Stimulated activated memory B cell treated with anti-CD40 and anti-IgM and Interleukin-4, amounts not matched to agents 10 μg/mL and 1 μg/mL and 100 μg/mL, for 72 hours (primary cell): ENCODE results near the gene ATL3.
A peak's percentile ranks its signal among the peaks of the same experiment; 100 is the strongest.
"Not testable (repeated sequence)": the region's sequence is repeated elsewhere in the genome, so short reads cannot be mapped to it uniquely, and the experiment has no call there.

Experiments
- ATAC-seq: fragments of 150-1000 bp; cut with Tn5 transposase; 2 replicates; pipeline ENCODE4 v1.10.0; 2021
- H3K27ac Mint-ChIP-seq: one replicate; pipeline ENCODE4 v1.8.0; 2022; ENCODE audit warnings: mild to moderate bottlenecking, mixed read lengths
- H3K27me3 Mint-ChIP-seq: one replicate; pipeline ENCODE4 v1.8.0; 2022; ENCODE audit warnings: mixed read lengths
- H3K36me3 Mint-ChIP-seq: one replicate; pipeline ENCODE4 v1.8.0; 2022; ENCODE audit warnings: mixed read lengths
- H3K4me1 Mint-ChIP-seq: one replicate; pipeline ENCODE4 v1.8.0; 2022; ENCODE audit warnings: mixed read lengths
- H3K4me3 Mint-ChIP-seq: one replicate; pipeline ENCODE4 v1.8.0; 2022; ENCODE audit warnings: mild to moderate bottlenecking, moderate library complexity, mixed read lengths
- H3K9me3 Mint-ChIP-seq: one replicate; pipeline ENCODE4 v1.8.0; 2022; ENCODE audit warnings: mixed read lengths

The ATL3 gene

DNA sequence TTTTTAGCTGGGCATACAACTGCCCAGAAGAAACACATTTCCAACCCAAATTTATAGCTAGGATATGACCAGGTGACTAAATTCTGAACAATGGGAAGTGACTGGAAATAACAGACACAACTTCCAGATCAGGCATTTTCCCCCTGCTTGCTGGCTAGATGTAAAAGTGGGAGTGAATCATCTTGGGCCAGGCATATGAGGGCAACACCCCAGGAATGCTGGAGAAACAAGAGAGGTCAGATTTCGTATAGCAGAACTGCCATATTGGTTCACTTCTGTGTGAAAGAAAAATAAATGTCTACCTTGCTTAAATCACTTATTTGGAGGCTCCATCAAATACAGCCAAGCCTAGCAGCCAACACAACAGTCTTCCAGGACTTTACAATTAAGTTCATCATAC lies 7.4 kb downstream of the ATL3 start:
- ATAC-seq: no peak
- Mint-ChIP-seq H3K27ac (no peak overlapping the region), H3K4me1 (peaks cover 25% of the 10 kb centered on the region), H3K27me3 (no peaks in the 10 kb centered on the region), H3K36me3 (no peaks in the 10 kb centered on the region), H3K9me3 (no peaks in the 10 kb centered on the region), H3K4me3 (no peak overlapping the region)

DNA sequence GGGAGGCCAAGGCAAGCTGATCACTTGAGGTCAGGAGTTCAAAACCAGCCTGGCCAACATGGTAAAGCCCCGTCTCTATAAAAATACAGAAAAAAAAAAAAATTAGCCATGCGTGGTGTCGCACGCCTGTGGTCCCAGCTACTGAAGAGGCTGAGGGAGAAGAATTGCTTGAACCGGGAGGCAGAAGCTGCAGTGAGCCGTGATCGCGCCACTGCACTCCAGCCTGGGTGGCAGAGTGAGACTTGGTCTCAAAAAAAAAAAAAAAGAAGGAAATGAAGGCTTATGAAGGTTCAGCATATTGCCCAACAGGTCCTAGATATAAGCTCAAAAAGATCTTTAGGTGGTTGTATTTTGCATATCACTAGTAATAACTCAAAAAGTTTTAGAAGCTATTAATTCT lies 10.2 kb downstream of the ATL3 start:
- H3K4me3 Mint-ChIP-seq: no peak overlapping the region
- H3K27me3 Mint-ChIP-seq: no peaks in the 10 kb centered on the region
- no peak overlapping the region for H3K27ac Mint-ChIP-seq
- H3K4me1 Mint-ChIP-seq: peaks cover 13% of the 10 kb centered on the region
- H3K36me3 Mint-ChIP-seq: peaks cover 7% of the 10 kb centered on the region
- H3K9me3 Mint-ChIP-seq: no peaks in the 10 kb centered on the region
- no peak for ATAC-seq

GRCh38 chr11:63652671-63653070 lies 18.5 kb downstream of the ATL3 start:
- Mint-ChIP-seq H3K36me3 (peaks cover 51% of the 10 kb centered on the region), H3K27me3 (no peaks in the 10 kb centered on the region), H3K4me3 (no peak overlapping the region), H3K27ac (no peak overlapping the region), H3K9me3 (no peaks in the 10 kb centered on the region), H3K4me1 (no peaks in the 10 kb centered on the region)
- ATAC-seq: no peak

DNA sequence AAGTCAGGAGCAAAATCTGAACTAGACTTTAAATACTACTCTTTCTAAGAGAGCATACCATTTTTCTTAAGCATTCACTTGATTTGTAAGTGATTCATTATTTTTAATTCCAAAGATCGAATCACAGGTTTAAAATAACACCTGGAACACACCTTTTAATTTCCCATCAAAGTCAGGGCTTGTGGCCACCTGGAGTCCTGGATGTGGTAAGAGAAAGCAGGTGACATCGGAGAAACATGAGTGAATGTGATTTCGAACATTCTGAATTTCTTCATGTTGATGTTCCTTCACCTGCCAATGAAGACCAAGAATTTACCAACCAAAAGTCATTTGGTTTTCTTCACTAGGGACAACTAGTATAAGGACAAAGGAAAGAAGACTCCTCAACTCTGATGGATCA lies 28.0 kb downstream of the ATL3 start:
- no peak for ATAC-seq
- Mint-ChIP-seq H3K4me3 (no peak overlapping the region), H3K27me3 (no peaks in the 10 kb centered on the region), H3K4me1 (no peaks in the 10 kb centered on the region), H3K36me3 (peaks cover 64% of the 10 kb centered on the region), H3K27ac (no peak overlapping the region), H3K9me3 (no peaks in the 10 kb centered on the region)

GRCh38 chr11:63641727-63642126 lies 29.4 kb downstream of the ATL3 start:
- H3K4me3 Mint-ChIP-seq: no peak overlapping the region
- H3K9me3 Mint-ChIP-seq: no peaks in the 10 kb centered on the region
- no peaks in the 10 kb centered on the region for H3K27me3 Mint-ChIP-seq
- H3K4me1 Mint-ChIP-seq: no peaks in the 10 kb centered on the region
- H3K27ac Mint-ChIP-seq: no peak overlapping the region
- peaks cover 52% of the 10 kb centered on the region for H3K36me3 Mint-ChIP-seq
- ATAC-seq: no peak

GRCh38 chr11:63639199-63639832 lies 31.9 kb downstream of the ATL3 start:
- no peaks in the 10 kb centered on the region for H3K4me1 Mint-ChIP-seq
- no peak overlapping the region for H3K27ac Mint-ChIP-seq
- no peaks in the 10 kb centered on the region for H3K27me3 Mint-ChIP-seq
- no peak overlapping the region for H3K4me3 Mint-ChIP-seq
- H3K36me3 Mint-ChIP-seq: peaks cover 42% of the 10 kb centered on the region
- no peak for ATAC-seq
- no peaks in the 10 kb centered on the region for H3K9me3 Mint-ChIP-seq

- H3K27me3 Mint-ChIP-seq, H3K4me1 Mint-ChIP-seq, H3K9me3 Mint-ChIP-seq, H3K27ac Mint-ChIP-seq, H3K4me3 Mint-ChIP-seq, ATAC-seq: not testable (repeated sequence)
- H3K36me3 Mint-ChIP-seq: peaks cover 37% of the 10 kb centered on the region
These were observed 32.7 kb downstream of the ATL3 start for GRCh38 chr11:63638436-63638835.

GRCh38 chr11:63635762-63636465 lies 35.3 kb downstream of the ATL3 start:
- H3K27ac Mint-ChIP-seq: no peak overlapping the region
- H3K36me3 Mint-ChIP-seq: peaks cover 35% of the 10 kb centered on the region

DNA sequence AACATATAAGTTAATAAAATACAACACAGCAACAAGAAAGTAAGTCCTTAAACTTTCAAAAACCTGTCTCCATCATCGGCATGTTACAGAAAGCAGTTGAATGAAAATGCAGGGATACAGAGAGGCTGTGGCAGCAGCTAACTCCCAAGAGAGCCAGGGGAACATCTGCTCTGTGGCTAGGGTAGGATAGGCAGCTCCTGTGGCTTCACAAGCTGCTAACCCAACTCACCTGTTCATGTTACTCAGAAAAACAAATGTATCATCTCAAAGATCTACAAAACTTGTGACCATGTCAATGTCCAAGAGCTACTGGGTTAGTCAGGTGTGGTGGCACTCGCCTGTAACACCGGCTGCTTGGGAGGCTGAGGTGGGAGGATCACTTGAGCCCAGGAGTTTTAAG lies 41.8 kb downstream of the ATL3 start:
- Mint-ChIP-seq H3K4me1 (peaks cover 10% of the 10 kb centered on the region), H3K36me3 (peaks cover 43% of the 10 kb centered on the region), H3K27ac (no peak overlapping the region), H3K27me3 (no peaks in the 10 kb centered on the region), H3K9me3 (no peaks in the 10 kb centered on the region), H3K4me3 (no peak overlapping the region)
- ATAC-seq: no peak

More at GRCh38 chr11:63635762-63636465, 35.3 kb downstream of the ATL3 start:
- no peaks in the 10 kb centered on the region for H3K9me3 Mint-ChIP-seq
- H3K4me1 Mint-ChIP-seq: peaks cover 10% of the 10 kb centered on the region
- peak; percentile 55 for ATAC-seq
- H3K27me3 Mint-ChIP-seq: no peaks in the 10 kb centered on the region
- H3K4me3 Mint-ChIP-seq: no peak overlapping the region

DNA sequence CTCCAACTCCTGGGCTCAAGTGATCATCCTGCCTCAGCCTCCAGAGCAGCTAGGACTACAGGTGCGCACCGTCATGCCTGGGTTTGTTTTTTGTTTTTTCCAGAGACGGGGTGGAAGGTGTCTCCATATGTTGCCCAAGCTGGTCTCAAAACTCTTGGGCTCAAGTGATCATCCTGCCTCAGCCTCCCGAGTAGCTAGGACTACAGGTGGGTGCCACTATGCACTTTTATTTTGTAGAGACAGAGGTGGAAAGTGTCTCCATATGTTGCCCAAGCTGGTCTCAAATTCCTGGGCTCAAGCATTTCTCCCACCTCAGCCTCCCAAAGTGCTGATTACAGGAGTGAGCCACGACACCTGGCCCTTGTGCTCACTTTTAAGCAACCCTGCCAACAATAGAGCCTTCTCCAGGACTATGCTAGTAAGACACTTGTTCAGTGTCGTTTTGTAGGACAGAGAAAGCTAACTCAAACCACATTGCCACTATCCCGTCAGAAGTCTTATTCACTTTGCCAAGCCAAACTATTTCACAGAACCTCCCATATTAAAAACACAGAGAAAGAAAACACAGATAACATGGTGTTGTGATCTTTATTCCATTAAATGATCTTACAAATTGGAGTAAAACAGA lies 47.5 kb downstream of the ATL3 start:
- Mint-ChIP-seq H3K4me1 (peaks cover 10% of the 10 kb centered on the region), H3K27me3 (no peaks in the 10 kb centered on the region), H3K4me3 (no peak overlapping the region), H3K36me3 (peaks cover 2% of the 10 kb centered on the region), H3K9me3 (no peaks in the 10 kb centered on the region), H3K27ac (no peak overlapping the region)
- ATAC-seq: no peak

DNA sequence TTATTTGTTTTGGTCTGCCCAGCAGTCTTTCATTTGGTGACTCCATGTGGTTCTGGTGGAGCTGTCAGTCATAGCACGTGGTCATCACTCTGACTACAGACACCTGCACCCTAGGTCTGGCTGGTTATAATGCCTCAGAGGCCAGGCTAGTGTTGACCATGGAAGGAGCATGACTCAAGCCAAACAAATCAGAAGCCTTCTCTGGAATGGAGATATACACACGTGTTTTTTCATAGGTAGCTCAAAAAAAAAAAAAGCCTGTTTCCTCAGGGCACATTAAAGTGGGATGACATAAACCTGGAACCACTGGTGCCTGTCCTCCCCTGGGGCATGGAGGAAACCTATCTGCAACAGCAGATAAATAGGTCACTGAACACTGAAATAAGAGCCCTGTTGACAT lies 48.9 kb downstream of the ATL3 start:
- H3K27ac Mint-ChIP-seq: no peak overlapping the region
- no peak for ATAC-seq
- no peak overlapping the region for H3K4me3 Mint-ChIP-seq

GRCh38 chr11:63621071-63621470 lies 50.1 kb downstream of the ATL3 start:
- no peak for ATAC-seq
- H3K4me1 Mint-ChIP-seq: peaks cover 10% of the 10 kb centered on the region
- H3K27me3 Mint-ChIP-seq: no peaks in the 10 kb centered on the region
- no peak overlapping the region for H3K27ac Mint-ChIP-seq
- H3K36me3 Mint-ChIP-seq: no peaks in the 10 kb centered on the region
- no peaks in the 10 kb centered on the region for H3K9me3 Mint-ChIP-seq
- no peak overlapping the region for H3K4me3 Mint-ChIP-seq

More for the DNA sequence above, 48.9 kb downstream of the ATL3 start:
- Mint-ChIP-seq H3K9me3 (no peaks in the 10 kb centered on the region), H3K27me3 (no peaks in the 10 kb centered on the region), H3K4me1 (peaks cover 10% of the 10 kb centered on the region), H3K36me3 (no peaks in the 10 kb centered on the region)

GRCh38 chr11:63619967-63620366 lies 51.2 kb downstream of the ATL3 start:
- H3K4me3 Mint-ChIP-seq: no peak overlapping the region
- no peaks in the 10 kb centered on the region for H3K9me3 Mint-ChIP-seq
- H3K36me3 Mint-ChIP-seq: no peaks in the 10 kb centered on the region
- H3K4me1 Mint-ChIP-seq: peaks cover 10% of the 10 kb centered on the region
- H3K27me3 Mint-ChIP-seq: no peaks in the 10 kb centered on the region
- H3K27ac Mint-ChIP-seq: no peak overlapping the region
- ATAC-seq: no peak

DNA sequence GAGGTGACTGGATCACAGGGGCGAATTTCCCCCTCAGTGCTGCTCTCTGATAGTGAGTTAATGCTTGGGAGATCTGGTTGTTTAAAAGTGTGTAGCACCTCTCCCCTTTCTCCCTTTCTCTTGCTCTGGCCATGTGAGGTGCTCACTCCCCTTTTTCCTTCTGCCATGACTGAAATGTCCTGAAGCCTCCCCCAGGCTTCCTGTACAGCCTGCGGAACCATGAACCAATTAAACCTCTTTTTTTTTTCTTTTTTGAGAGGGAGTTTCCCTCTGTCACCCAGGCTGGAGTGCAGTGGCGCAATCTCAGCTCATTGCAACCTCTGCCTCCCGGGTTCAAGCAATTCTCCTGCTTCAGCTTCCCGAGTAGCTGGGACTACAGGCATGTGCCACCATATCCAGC lies 53.5 kb downstream of the ATL3 start:
- H3K4me3 Mint-ChIP-seq, H3K36me3 Mint-ChIP-seq, ATAC-seq, H3K9me3 Mint-ChIP-seq, H3K27ac Mint-ChIP-seq, H3K27me3 Mint-ChIP-seq: not testable (repeated sequence)
- H3K4me1 Mint-ChIP-seq: peaks cover 22% of the 10 kb centered on the region

DNA sequence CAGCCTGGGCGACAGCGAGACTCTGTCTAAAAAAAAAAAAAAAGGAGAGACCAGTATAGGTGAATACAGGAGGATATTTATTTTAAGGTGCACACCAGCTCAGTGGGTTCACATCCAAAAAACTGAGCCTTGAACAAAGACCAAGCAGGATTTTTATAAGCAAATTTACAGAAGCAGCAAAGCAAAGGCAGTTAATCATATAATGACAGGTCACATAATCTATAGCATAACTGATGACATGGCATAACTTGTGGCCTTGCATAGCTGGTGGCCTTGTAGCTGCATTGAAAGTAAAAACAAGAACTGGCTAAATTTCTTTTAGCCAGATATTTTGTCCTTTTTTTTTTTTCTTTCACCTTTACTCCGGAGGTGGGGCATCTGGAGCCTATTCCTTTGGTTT lies 54.2 kb downstream of the ATL3 start:
- Mint-ChIP-seq H3K27me3 (no peaks in the 10 kb centered on the region), H3K36me3 (no peaks in the 10 kb centered on the region), H3K4me3 (no peak overlapping the region), H3K27ac (no peak overlapping the region), H3K9me3 (no peaks in the 10 kb centered on the region), H3K4me1 (peaks cover 22% of the 10 kb centered on the region)
- ATAC-seq: no peak

GRCh38 chr11:63614136-63614671 lies 57.0 kb downstream of the ATL3 start, which contains the start of gene PLAAT3:
Gene PLAAT3 (minus strand): TSS chr11:63614433. CDS start chr11:63614014, 419 bp downstream.
- ATAC-seq: peak; percentile 86
- Mint-ChIP-seq H3K4me1 (peaks cover 35% of the 10 kb centered on the region), H3K27ac (peak within 1 kb of the TSS; percentile 65), H3K27me3 (no peaks in the 10 kb centered on the region), H3K36me3 (no peaks in the 10 kb centered on the region), H3K4me3 (peak within 1 kb of the TSS; percentile 87), H3K9me3 (no peaks in the 10 kb centered on the region)
